Islet of Langerhans (tissue), 1 donor: ENCODE results near the gene FGD5.

Experiments
- FAIRE-seq: peaks from one replicate; lab custom pipeline; 2011; peaks lifted over from hg19 to GRCh38; lab: Jason Lieb, UNC

FGD5 gene

GRCh38 chr3:14933820-14934425 is 115.2 kb downstream of the FGD5 start:
- FAIRE-seq = no peak

DNA sequence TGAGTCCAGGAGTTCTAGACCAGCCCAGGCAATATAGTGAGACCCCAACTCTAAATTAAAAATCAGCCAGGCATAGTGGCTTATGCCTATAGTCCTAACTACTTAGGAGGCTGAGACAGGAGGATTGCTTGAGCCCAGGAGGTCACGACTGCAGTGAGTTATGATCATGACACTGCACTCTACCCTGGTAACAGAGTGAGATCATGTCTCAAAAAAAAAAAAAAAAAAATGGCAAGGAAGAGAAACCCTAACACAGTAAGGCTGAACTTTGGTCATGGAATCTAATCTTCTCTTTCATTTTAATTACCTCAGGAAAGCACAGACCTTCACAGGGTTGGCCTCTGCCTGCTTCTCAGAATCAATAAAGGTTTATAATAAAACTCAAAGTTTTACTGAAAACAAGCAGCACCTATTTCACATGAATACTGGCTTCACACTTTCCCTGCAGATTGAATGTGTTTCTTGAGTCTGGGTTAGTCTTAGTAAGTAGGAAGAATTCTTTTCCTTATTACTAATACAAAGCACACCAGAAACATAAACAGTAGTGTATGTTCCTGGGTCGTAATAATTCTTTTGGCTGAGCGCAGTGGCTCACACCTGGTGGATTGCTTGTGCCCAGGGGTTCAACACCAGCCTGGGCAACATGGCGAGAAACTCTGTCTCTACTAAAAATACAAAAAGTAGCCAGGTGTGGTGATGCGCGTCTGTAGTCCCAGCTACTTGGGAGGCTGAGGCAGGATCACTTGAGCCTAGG is 117.0 kb downstream of the FGD5 start:
- no peak for FAIRE-seq

DNA sequence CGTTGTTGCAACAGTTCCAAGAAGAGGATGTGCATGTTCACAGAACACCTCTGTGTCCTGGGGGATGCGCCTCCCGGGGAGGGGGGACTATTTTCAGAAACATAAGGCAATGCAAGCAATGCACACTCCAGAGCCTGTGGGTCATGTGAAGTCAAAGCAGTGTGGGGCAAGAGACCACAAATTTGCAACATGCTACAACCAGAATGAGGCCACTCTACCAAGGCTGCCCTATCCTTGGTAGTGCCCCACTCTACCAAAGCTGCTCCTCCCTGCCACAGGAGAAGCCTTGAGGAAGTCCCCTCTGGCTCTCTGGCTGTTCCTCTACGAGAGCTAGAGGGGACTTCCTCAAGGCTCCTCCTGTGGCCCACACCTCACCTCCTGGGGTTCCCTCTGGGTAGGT is 120.2 kb downstream of the FGD5 start:
- no peak for FAIRE-seq

DNA sequence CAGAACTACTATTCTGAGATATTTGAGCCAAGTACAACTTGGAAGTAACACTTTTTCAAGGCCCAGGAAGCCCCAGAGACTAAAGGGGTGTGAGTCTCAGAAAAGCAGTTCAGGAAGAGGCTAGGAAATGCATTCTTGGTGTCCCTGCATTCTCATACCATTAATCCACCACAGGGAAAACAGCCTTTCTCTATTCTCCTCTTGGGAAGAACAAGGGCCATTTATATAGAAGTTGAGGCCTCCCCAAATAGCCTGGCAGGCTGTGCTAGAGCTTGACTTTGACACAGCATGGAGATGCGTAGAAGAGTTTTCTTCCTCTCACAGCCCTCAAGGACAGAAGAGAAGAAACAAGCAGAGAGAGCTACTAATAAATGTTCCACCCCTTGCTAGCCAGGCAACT is 123.1 kb downstream of the FGD5 start:
- FAIRE-seq = no peak

- no peak for FAIRE-seq
These were observed 124.3 kb downstream of the FGD5 start for GRCh38 chr3:14943042-14943441.

GRCh38 chr3:14946236-14946635 is 127.5 kb downstream of the FGD5 start:
- FAIRE-seq = no peak

DNA sequence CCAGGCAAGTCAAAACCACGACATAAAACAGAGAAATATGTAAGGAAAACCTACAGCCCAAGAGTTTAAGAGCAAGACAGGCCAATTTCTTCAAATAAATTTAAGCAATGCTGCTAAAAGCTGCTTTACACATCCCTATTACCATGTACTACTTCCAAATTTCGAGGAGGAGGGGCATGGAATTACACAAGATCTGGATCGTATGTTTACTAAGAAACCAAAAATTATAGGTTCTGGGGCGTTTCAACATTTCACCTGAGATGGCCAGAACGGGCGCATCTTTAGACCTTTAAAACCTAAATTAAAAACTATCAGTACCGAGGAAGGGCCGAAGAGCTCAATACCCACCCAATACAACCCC is 128.0 kb downstream of the FGD5 start:
- no peak for FAIRE-seq

GRCh38 chr3:14947100-14947885 is 128.5 kb downstream of the FGD5 start, which contains the start of gene NR2C2:
NR2C2 (plus strand) TSS chr3:14947583; CDS start chr3:15003915, 56,332 bp downstream.
- FAIRE-seq = no peak

DNA sequence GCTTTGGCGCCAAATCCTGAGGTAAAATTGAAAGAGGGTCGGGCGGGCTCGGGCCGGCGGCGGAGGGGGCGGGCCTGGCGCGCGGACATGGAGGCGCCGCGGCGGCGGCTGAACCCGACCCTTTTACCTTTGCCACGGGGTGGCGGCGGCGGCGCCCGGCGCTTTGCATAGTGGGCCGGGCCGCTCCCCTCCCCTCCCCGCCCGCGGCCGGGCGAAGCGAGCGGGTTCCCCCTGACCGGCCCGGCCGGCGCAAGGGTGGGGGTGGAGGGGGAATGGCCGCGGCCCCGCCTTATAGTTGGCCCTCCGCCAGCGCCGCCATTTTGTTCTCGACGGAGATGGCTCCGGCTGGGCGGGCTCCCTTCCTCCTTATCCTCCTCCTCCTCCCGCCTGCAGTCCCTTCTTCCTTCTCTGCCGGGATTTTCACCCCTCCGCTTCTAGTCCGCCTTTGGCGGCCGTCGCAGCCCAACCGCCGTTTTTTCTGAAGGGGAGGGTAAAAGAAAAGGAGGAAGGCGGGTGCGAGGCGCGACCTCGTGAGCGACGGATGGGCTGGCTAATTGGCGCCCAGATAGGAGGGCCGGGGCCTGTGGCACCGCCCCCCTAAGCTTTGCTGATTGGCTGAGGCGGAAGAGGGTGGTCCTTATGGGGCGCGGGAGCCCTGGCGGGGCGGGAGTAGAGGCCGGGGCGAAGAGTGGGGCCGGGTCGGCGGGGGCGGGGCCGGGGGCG is 129.3 kb downstream of the FGD5 start:
- no peak for FAIRE-seq

- FAIRE-seq = no peak
These were observed 129.9 kb downstream of the FGD5 start for GRCh38 chr3:14948609-14949038.

DNA sequence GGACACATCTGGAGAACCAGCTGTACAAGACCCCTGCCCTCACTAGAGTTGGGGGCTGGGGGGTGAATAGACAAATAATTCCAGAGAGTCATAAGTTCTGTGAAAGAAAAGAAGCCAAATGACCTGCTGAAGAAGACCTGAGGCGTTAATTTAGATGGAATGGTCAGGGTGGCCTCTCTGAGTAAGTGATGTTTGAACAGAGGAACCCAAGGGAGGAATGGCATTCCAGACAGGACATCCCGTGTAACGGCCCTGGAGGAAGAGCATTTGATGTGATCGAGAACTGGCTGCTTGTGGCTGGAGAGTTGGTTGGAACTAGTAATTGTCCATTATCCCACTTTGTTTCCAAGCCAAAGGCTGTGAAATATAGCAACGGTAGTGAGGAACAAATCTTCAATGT is 130.4 kb downstream of the FGD5 start:
- no peak for FAIRE-seq

DNA sequence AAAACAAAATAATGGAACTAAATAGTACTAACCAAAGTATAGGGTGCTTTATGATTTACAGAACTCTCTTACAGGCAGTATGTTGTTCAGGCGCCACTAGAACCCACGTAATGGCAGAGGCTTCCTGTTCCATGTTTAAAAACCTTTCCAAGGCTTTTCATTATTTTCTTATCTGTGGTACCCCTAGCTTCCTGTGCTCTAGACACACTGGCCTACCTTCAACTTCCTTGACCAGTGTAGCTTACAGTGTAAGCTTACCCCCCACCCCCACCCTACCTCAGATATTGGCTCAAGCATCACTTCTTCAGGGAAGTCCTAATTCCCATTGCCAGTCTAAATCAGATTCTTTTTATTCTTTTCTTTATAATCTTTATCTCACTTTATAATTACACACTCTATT is 131.5 kb downstream of the FGD5 start:
- no peak for FAIRE-seq

- FAIRE-seq = no peak
These were observed 138.4 kb downstream of the FGD5 start for GRCh38 chr3:14957153-14957552.

DNA sequence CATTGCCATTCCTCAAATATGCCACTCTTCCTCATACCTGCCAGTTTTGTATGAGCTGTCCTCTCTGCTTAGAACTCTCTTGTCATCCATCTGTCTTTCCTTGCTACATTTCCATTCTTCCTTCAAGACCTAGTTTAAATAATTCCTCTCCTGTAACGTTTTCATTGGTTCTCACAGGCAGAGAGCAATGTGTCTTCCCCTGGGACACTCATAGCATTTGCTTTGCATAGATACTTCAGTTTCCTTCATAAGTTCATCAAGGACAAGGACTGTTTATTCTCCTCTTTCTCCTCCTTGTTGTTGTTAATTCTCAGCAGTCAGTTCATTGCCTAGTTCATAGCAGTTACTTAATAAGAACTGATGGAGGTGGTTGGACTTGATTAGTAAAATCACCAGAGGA is 139.2 kb downstream of the FGD5 start:
- no peak for FAIRE-seq

DNA sequence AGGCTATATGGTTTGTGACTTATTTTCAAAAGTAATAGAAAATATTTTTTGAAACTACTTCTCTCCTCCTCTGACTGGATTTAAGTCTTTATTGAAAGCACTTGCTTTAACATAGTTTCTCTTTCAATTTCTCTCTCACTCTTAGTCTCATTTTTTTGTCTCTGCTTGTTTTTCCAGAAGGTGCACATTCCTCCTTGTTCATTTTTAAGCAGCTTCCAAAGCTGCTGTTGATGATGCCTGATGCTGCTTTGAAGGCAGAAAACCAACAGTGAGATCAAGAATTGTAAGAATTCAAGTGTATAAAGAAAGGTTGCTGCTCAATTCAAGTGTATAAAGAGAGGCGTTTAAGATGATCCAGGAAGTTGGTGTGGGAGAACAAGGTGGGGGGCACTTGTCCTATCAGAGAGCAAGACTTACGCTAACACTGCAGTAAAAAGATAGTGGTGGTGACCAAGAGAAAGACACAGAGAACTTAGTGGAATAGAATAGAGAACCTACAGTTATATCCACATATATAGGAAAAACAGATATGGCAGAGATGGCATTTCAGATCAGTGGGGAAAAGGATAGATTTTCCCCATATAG is 140.7 kb downstream of the FGD5 start:
- FAIRE-seq = no peak

DNA sequence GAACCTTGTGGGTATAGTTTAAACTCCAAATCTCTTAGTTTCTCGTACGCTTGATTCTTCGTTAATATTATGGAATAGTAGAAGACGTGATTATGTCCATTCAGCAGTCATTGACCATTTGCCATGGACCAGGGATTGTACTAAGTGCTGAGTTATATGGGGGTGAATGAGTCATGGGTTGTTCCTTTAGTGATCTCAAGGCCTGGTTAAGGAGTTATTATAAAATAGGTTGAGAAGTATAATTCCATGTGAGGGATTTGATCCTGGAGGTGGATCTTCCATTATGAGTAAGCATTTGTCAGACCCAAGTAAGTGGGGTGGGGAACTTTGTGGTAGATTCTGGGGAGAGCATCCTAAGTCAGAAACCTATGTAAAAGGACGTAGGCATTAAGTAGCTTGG is 144.0 kb downstream of the FGD5 start:
- FAIRE-seq = no peak

DNA sequence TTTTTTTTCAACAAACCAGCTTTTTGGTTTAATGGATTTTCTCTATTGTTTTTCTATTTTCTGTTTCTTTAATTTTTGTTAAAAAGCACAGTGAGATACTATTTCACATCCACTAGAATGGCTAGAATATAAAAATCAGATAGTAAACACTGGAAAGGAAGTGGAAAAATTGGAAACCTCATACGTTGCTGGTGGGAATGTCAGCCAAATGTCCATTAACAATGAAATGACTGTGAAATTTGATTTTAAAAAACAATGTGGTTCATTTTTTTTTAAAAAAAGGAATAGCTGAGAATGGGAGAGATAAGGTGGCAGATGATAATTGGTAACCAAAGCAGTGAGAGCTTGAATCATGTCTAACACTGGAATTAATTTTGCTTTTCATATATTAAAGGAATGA is 148.5 kb downstream of the FGD5 start:
- no peak for FAIRE-seq

GRCh38 chr3:14969671-14970070 is 150.9 kb downstream of the FGD5 start:
- FAIRE-seq = no peak

GRCh38 chr3:14976317-14976716 is 157.6 kb downstream of the FGD5 start:
- FAIRE-seq = no peak

GRCh38 chr3:14980689-14981088 is 161.9 kb downstream of the FGD5 start:
- FAIRE-seq = no peak
